ENCODE data around the gene OPN4.
"Not testable (repeated sequence)": the region's sequence is repeated elsewhere in the genome, so short reads cannot be mapped to it uniquely, and the experiment has no call there.

OPN4 gene, protein sequence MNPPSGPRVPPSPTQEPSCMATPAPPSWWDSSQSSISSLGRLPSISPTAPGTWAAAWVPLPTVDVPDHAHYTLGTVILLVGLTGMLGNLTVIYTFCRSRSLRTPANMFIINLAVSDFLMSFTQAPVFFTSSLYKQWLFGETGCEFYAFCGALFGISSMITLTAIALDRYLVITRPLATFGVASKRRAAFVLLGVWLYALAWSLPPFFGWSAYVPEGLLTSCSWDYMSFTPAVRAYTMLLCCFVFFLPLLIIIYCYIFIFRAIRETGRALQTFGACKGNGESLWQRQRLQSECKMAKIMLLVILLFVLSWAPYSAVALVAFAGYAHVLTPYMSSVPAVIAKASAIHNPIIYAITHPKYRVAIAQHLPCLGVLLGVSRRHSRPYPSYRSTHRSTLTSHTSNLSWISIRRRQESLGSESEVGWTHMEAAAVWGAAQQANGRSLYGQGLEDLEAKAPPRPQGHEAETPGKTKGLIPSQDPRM

GRCh38 chr10:86654411-86655172 lies at the start of gene OPN4:
Gene OPN4 (plus strand): TSS chr10:86654547. CDS start chr10:86654784, 237 bp downstream.
- no peak for DNase-seq

DNA sequence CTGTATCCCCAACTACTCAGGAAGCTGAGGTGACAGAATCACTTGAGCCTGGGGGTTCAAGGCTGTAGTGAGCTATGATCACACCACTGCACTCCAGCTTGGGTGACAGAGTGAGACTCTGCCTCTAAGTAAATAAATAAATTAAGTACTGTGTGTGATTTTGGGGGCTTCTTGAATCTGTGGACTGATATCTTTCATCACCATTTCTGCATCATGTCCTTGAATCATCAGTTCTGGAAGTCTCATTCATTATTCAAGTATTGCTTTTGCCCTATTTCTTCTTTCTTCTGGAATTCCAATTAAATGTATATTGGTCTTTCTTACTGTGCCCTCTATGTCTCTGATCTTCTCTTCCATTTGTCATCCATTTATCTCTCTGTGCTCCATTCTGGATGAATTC lies 46.7 kb upstream of the OPN4 start:
- DNase-seq = no peak

DNA sequence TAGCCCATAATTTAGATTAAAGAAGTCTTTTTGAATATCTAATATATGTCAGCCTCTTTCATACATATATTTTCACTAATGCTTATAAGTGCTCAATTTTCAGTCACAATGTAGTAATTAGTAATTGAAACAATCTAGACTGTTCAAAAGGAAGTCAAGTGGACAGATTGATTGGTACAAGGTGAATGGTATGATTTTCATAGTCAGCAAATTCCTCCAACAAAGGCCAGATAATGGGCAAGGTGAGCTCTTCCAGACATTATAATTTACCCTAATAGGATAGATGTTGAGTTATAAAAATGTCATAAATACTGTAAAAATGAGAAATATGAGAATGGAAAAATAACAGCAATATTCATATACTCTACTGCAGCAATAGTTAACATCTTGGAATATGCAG lies 44.4 kb upstream of the OPN4 start:
- no peak for DNase-seq

DNA sequence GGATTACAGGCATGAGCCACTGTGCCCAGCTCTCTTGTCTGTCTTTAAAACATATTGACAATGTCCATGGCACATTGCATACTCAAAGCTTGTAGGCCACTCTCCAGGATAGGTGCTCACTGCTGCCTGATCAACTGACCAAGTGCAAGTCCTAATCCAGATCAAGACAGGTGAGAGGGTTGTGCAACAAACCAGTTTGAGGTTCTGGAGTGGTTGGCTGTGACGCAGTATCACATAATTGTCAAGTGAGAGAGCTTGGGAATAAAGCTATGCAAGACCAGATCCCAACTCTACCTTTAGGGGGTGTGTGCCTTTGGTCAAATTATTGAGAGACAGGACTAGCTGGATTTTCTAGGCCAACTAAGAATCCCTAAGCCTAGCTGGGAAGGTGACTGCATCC lies 43.0 kb upstream of the OPN4 start:
- DNase-seq = no peak

GRCh38 chr10:86613096-86613495 lies 41.3 kb upstream of the OPN4 start:
- no peak for DNase-seq

GRCh38 chr10:86613905-86614304 lies 40.4 kb upstream of the OPN4 start:
- DNase-seq = no peak

DNA sequence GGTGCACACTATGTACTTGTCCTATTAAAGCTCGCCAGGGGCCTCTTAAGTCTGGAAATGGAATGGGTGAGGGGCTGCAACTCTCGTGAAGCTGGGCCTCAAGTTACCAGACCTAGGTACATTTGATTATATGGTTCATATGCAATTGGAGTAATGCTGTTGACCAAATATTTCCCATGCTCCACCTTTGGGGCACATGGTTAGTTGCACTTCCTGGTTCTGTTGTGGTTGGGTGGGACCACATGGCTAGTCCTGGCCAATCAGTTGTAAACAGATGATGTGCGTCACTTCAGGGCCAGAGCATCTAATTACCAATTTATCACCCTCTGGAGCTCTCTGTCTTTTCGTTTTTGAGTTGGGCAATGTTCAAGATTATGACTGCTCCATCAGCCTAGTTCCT lies 39.5 kb upstream of the OPN4 start:
- no peak for DNase-seq

GRCh38 chr10:86617278-86617677 lies 37.1 kb upstream of the OPN4 start:
- not testable (repeated sequence) for DNase-seq

GRCh38 chr10:86628311-86628710 lies 26.0 kb upstream of the OPN4 start:
- DNase-seq = no peak

DNA sequence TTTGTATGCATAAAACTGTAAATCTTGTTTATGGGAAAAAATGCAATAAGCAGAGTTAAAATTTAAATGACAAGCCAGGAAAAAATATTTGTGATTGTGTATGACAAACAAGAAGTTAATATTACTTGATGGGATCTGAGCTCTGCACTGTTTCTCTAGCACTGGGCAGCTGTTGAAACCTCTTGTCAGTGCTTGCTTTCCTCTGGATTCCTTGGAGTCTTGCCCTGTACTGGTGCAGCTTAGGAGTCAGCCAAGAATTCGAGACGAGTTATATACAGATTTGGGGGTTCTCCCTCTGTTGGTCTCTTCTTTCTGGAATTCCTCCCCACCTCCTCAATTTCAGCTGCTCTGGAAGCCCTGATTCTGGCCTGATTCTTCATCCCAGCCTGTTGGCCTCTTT lies 24.3 kb upstream of the OPN4 start:
- DNase-seq = no peak

GRCh38 chr10:86632009-86632800 lies 22.1 kb upstream of the OPN4 start:
- DNase-seq = no peak

- no peak for DNase-seq
Observed at GRCh38 chr10:86632951-86633350, 21.4 kb upstream of the OPN4 start.

DNA sequence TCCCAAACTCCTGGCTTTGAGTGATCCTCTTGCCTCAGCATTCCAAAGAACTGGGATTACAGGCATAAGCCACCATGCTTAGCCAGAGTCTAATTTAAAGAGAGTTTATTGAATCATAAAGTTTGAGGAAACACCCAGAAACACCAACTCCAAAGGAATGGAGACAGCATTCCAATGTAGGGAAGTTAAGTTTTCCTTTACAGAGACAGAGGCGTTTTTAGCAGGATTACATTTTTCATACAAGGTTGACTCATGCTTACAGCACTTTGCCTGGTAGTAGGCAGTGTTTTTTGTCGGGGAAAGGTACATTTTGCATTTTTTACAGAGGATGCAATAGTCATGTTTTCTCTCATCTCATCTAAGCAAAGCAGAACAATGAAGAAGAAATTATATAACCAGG lies 18.9 kb upstream of the OPN4 start:
- no peak for DNase-seq

DNA sequence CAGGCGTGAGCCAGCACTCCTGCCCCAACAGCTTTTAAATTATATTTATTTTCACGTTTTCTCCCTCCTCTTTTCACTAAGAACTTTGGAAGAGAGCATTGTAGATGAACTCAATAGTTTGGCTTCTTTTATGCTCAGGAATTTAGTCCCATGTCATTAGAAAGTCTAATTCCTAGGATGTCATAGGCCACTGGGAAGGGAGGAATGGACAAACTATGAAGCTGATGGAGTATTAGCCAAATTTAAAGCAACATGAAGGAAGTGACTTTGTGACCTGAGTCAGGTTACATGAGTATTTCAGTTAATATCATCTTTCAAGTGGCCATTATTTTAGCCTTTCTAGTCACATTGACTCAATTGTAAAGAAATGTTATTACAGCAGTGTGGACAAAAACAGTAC lies 18.0 kb upstream of the OPN4 start:
- DNase-seq = no peak

DNA sequence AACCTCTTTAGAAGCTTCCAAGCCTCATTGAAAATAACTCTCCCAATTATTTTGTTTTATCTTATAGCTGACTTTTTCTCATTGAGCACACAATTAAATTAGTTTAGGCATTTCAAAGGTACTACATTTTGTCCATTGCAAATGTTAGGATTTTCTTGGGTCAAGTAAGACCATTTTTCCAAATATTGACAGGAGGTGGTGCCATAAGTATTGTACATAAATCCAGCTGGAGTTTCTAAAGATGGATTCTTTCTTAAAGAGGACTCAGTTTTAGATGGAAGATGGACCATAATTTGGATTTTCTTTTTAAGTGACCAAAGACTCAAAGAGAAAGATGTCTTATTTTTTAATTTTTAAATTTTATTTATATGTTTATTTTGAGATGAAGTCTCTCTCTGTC lies 12.3 kb upstream of the OPN4 start:
- DNase-seq = no peak

- no peak for DNase-seq
Observed at GRCh38 chr10:86642499-86642898, 11.8 kb upstream of the OPN4 start.

GRCh38 chr10:86644152-86644793 lies 10.1 kb upstream of the OPN4 start:
- no peak for DNase-seq

DNA sequence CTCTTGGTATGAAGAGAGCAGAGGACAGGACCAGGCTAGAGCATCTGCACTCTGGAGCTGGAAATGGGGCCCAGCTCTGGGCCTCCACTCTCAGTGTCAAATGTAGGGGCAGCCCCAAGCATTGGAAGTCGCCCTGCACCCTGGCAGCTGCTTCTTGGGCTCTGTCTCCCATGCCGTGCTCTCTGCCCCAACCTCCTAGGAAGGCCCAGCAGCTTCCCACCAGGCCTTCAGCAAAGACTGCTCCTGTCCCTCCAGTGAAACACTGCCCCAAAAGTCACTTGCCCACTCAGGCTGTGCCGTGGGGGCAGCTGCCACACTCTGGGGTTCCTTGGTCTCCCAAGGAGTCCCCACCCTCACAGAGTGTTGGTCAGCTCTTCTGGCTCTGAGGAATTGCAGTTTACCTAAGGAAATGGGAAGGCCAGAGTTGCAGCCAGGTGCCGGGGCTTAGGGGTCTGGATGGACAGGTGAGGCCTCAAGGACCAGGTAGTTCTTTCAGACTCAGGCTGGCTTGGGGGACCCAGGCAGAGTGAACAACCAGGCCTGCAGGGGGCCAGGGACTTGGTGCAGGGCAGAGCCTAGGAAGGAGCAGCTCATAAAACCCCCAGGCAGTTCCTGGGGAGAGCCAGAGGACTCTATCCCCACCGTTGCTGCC lies 9.4 kb upstream of the OPN4 start:
- no peak for DNase-seq

- not testable (repeated sequence) for DNase-seq
Observed at GRCh38 chr10:86645621-86646165, 8.7 kb upstream of the OPN4 start.

- DNase-seq = no peak
Observed at GRCh38 chr10:86646532-86646931, 7.8 kb upstream of the OPN4 start.

GRCh38 chr10:86646933-86647332 lies 7.4 kb upstream of the OPN4 start:
- DNase-seq = no peak
